ENCODE results near the gene DPP6.

The DPP6 gene

DNA sequence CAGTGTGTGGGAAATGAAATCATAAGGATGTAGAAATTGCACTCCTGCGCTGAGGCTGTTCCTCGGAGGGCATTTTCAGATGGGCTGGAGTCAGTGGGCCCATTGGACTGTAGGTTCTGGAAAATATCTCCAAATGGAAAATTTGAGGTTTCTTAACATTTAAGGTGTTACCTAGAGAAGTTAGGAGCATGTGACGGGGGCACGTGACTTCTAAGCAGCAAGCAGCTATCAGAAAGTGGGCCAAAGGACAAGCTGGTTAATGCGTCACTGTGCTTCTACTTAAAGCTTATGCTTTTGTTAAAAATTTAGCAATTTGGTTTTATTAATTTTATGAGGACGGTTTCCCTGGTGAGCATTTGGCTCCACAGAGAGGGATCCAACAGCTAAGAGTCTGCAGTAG, 298.7 kb downstream of the DPP6 start:
- DNase-seq (ENCODE audit: extremely low spot score), result no peak
- ChIA-PET POLR2A (no interaction called here), CTCF (no interaction called here)
- TF ChIP-seq BHLHE40 (IDR thresholded peaks at IDR 0.05; ENCODE audit: borderline replicate concordance), result no peak
- TF ChIP-seq SP1 (IDR thresholded peaks at IDR 0.05), result no peak
- no peak for TF ChIP-seq HDGF (IDR thresholded peaks at IDR 0.05; ENCODE audit: borderline replicate concordance)
- no peak for TF ChIP-seq FOXK2 (IDR thresholded peaks at IDR 0.05)
- no peak for TF ChIP-seq SUZ12 (IDR thresholded peaks at IDR 0.05)
- no peak for TF ChIP-seq ZNF384 (IDR thresholded peaks at IDR 0.05)
- no peak for TF ChIP-seq FOXA1 (IDR thresholded peaks at IDR 0.05)
- no peak for TF ChIP-seq FOXM1 (IDR thresholded peaks at IDR 0.05; ENCODE audit: borderline replicate concordance)
- TF ChIP-seq, protein P1, sequence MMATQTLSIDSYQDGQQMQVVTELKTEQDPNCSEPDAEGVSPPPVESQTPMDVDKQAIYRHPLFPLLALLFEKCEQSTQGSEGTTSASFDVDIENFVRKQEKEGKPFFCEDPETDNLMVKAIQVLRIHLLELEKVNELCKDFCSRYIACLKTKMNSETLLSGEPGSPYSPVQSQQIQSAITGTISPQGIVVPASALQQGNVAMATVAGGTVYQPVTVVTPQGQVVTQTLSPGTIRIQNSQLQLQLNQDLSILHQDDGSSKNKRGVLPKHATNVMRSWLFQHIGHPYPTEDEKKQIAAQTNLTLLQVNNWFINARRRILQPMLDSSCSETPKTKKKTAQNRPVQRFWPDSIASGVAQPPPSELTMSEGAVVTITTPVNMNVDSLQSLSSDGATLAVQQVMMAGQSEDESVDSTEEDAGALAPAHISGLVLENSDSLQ (IDR thresholded peaks at IDR 0.05), result no peak
- no peak for TF ChIP-seq ARNT (IDR thresholded peaks at IDR 0.05)
- TF ChIP-seq TARDBP (IDR thresholded peaks at IDR 0.05), result no peak
- no peak for TF ChIP-seq NFRKB (IDR thresholded peaks at IDR 0.05)
- no peak for TF ChIP-seq ELF4 (IDR thresholded peaks at IDR 0.05)
- TF ChIP-seq L3MBTL2 (conservative IDR thresholded peaks at IDR 0.05), result no peak
- no peak for TF ChIP-seq LEF1 (IDR thresholded peaks at IDR 0.05; ENCODE audit: borderline replicate concordance)
- no peak for TF ChIP-seq CTBP1 (IDR thresholded peaks at IDR 0.05; ENCODE audit: borderline replicate concordance)

DNA sequence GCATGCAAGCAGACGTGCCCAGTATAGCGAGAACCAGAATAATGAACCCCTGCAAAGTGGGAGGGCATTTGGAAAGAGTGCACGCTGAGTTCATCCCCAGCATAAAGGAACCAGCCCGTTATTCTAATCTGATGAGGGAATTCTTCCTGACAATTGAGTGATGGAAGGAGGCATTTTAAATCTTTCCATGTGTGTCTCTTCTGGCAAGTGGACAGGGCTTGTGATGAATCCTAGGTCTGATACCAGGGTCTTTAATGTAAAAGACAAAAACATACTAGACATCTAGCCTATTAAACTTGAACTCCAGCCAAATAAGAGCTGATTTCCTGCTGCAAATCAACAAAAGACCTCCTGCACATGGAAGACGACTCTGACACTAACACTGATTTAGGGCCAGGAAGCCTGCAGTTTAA, 301.2 kb downstream of the DPP6 start:
- DNase-seq (ENCODE audit: extremely low spot score), result no peak
- ChIA-PET CTCF (no interaction called here), POLR2A (no interaction called here)
- TF ChIP-seq BHLHE40 (IDR thresholded peaks at IDR 0.05; ENCODE audit: borderline replicate concordance), result no peak
- no peak for TF ChIP-seq SP1 (IDR thresholded peaks at IDR 0.05)
- no peak for TF ChIP-seq HDGF (IDR thresholded peaks at IDR 0.05; ENCODE audit: borderline replicate concordance)
- no peak for TF ChIP-seq TARDBP (IDR thresholded peaks at IDR 0.05)
- no peak for TF ChIP-seq L3MBTL2 (conservative IDR thresholded peaks at IDR 0.05)
- TF ChIP-seq CTBP1 (IDR thresholded peaks at IDR 0.05; ENCODE audit: borderline replicate concordance), result no peak
- no peak for TF ChIP-seq FOXM1 (IDR thresholded peaks at IDR 0.05; ENCODE audit: borderline replicate concordance)
- no peak for TF ChIP-seq ZNF384 (IDR thresholded peaks at IDR 0.05)
- no peak for TF ChIP-seq FOXK2 (IDR thresholded peaks at IDR 0.05)
- TF ChIP-seq, protein P1 (IDR thresholded peaks at IDR 0.05), result no peak
- TF ChIP-seq SUZ12 (IDR thresholded peaks at IDR 0.05), result no peak

- DNase-seq (ENCODE audit: extremely low spot score), result no peak
- TF ChIP-seq SUZ12 (IDR thresholded peaks at IDR 0.05), result no peak
- no peak for TF ChIP-seq NFRKB (IDR thresholded peaks at IDR 0.05)
- TF ChIP-seq HDGF (IDR thresholded peaks at IDR 0.05; ENCODE audit: borderline replicate concordance), result no peak
- no peak for TF ChIP-seq BHLHE40 (IDR thresholded peaks at IDR 0.05; ENCODE audit: borderline replicate concordance)
- no peak for TF ChIP-seq CTBP1 (IDR thresholded peaks at IDR 0.05; ENCODE audit: borderline replicate concordance)
- TF ChIP-seq ARNT (IDR thresholded peaks at IDR 0.05), result no peak
- no peak for TF ChIP-seq FOXM1 (IDR thresholded peaks at IDR 0.05; ENCODE audit: borderline replicate concordance)
- no peak for TF ChIP-seq LEF1 (IDR thresholded peaks at IDR 0.05; ENCODE audit: borderline replicate concordance)
- no peak for TF ChIP-seq ZNF384 (IDR thresholded peaks at IDR 0.05)
- no peak for TF ChIP-seq FOXA1 (IDR thresholded peaks at IDR 0.05)
- TF ChIP-seq SP1 (IDR thresholded peaks at IDR 0.05), result no peak
- no peak for TF ChIP-seq FOXK2 (IDR thresholded peaks at IDR 0.05)
- TF ChIP-seq, protein P1 (IDR thresholded peaks at IDR 0.05), result no peak
- TF ChIP-seq ELF4 (IDR thresholded peaks at IDR 0.05), result no peak
- TF ChIP-seq L3MBTL2 (conservative IDR thresholded peaks at IDR 0.05), result no peak
- no peak for TF ChIP-seq TARDBP (IDR thresholded peaks at IDR 0.05)
- ChIA-PET POLR2A (no interaction called here), CTCF (interaction anchor here (0.6 kb wide), 1 partner anchor 15 kb away, joined by 4 read pairs; no protein-coding TSS in a partner anchor)
Measured at GRCh38 chr7:154364170-154364569, 312.0 kb downstream of the DPP6 start.

DNA sequence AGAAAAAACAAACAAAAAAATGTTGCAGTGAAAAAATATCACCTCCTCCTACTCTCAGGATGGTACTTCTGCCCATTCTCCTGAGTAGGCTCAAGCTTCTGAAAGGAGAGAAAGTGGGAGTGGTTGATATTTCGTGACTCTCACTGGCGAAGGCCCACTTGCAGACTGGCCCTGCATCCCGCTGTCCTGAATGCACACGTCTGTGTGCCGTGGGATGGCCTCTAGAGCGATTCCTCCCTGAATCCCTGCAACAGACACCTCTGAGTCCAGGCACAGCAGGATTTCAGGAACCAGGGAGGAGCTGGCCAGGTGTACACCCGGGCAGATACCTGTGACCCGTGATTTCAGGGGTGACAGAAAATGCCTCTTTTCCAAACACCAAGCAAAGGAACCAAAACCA, 319.2 kb downstream of the DPP6 start:
- no peak for DNase-seq (ENCODE audit: extremely low spot score)
- ChIA-PET CTCF (no interaction called here), POLR2A (no interaction called here)
- TF ChIP-seq FOXK2 (IDR thresholded peaks at IDR 0.05) (no peak), FOXM1 (IDR thresholded peaks at IDR 0.05; ENCODE audit: borderline replicate concordance) (no peak), SUZ12 (IDR thresholded peaks at IDR 0.05) (no peak), SP1 (IDR thresholded peaks at IDR 0.05) (no peak), ELF4 (IDR thresholded peaks at IDR 0.05) (no peak), ZNF384 (IDR thresholded peaks at IDR 0.05) (no peak)

GRCh38 chr7:154372011-154372601, 319.9 kb downstream of the DPP6 start:
- no peak for DNase-seq (ENCODE audit: extremely low spot score)
- TF ChIP-seq BHLHE40 (IDR thresholded peaks at IDR 0.05; ENCODE audit: borderline replicate concordance), result no peak
- TF ChIP-seq ARNT (IDR thresholded peaks at IDR 0.05), result no peak
- no peak for TF ChIP-seq LEF1 (IDR thresholded peaks at IDR 0.05; ENCODE audit: borderline replicate concordance)
- TF ChIP-seq NFRKB (IDR thresholded peaks at IDR 0.05), result no peak
- TF ChIP-seq FOXA1 (IDR thresholded peaks at IDR 0.05), result no peak
- no peak for TF ChIP-seq FOXK2 (IDR thresholded peaks at IDR 0.05)
- no peak for TF ChIP-seq ZNF384 (IDR thresholded peaks at IDR 0.05)
- TF ChIP-seq SP1 (IDR thresholded peaks at IDR 0.05), result no peak
- TF ChIP-seq CTBP1 (IDR thresholded peaks at IDR 0.05; ENCODE audit: borderline replicate concordance), result no peak
- TF ChIP-seq L3MBTL2 (conservative IDR thresholded peaks at IDR 0.05), result no peak
- no peak for TF ChIP-seq TARDBP (IDR thresholded peaks at IDR 0.05)
- TF ChIP-seq ELF4 (IDR thresholded peaks at IDR 0.05), result no peak
- TF ChIP-seq HDGF (IDR thresholded peaks at IDR 0.05; ENCODE audit: borderline replicate concordance), result no peak
- no peak for TF ChIP-seq FOXM1 (IDR thresholded peaks at IDR 0.05; ENCODE audit: borderline replicate concordance)
- TF ChIP-seq, protein P1 (IDR thresholded peaks at IDR 0.05), result no peak
- TF ChIP-seq SUZ12 (IDR thresholded peaks at IDR 0.05), result no peak
- ChIA-PET POLR2A (no interaction called here), CTCF (no interaction called here)

Measured in HEK293T (cell line).